ENCODE measurements around the gene LRRC7.

DNA sequence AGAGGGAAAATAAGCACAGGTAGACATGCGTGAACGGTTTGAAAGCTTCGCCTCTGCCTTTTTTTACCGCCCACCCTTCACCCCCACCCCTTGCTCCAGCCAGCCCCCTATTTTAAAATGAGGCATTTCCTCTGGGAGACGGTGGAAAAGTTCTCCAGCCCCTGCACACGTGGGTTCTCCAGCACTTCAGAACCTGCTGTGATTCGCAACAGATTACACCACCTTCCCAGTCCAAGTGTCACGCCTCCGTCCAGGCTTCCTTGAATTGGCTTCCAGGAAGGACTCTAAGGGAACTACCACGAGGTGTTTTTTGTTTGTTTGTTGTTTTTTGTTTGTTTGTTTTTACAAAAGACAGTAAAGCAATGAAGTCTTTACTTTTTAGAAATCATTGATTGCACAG is 2.6 kb downstream of the LRRC7 start:
- TF ChIP-seq SMC3 (IDR thresholded peaks at IDR 0.05; ENCODE audit: low read depth, low read length) (no peak), CTCF (IDR thresholded peaks at IDR 0.05) (no peak), FOXM1 (IDR thresholded peaks at IDR 0.05; ENCODE audit: low read depth) (no peak), MAX (IDR thresholded peaks at IDR 0.05; ENCODE audit: low read depth) (no peak), SIN3A (IDR thresholded peaks at IDR 0.05; ENCODE audit: borderline replicate concordance, low read depth, low read length) (no peak)

All from SK-N-SH (cell line).